ENCODE data around the gene SPDEF.
A peak's percentile ranks its signal among the peaks of the same experiment; 100 is the strongest.

Gene SPDEF

GRCh38 chr6:34544052-34544604, 12.0 kb downstream of the SPDEF start:
- DNase-seq: no peak

DNA sequence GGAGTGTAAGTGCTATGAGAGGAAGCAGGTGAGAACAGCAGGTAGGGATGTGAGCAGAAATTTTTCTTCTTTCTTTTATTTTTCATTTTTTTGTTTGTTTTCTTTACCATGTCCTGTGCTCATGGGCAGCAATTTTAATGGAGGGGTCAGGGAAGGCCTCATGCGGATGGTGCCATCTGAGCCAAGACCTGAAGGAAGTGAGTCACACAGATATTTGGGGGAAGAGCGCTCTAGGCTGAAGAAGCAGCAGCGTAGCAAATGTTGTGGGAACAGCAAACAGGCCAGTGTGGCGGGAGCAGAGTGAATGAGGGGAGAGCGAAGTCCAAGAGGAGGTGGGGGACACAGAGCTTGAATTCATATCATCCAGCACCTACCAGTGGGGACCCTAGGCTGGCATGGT, 12.7 kb downstream of the SPDEF start:
- no peak for DNase-seq

DNA sequence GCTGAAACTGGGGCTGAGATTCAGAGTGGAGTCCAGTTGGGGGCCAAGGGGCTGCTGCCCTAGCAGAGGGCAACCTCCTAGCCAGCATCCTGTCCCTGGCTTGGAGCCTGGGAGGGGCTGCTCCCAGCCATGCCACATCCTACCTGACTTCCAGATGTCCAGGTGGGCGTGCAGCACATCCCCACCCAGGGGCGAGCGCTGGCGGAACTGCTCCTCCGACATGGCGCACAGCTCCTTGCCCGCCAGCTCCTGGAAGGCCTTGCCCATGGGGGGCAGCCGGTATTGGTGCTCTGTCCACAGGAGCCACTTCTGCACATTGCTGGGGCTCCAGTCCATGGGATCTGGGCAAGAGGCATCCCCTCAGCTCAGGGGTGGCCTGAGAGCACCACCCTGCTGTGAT, 15.3 kb downstream of the SPDEF start:
- no peak for DNase-seq

- DNase-seq: no peak
Observed at GRCh38 chr6:34540222-34540621, 15.9 kb downstream of the SPDEF start.

- no peak for DNase-seq
Observed at GRCh38 chr6:34539181-34539580, 16.9 kb downstream of the SPDEF start.

- no peak for DNase-seq
Observed at GRCh38 chr6:34538581-34538980, 17.5 kb downstream of the SPDEF start.

- DNase-seq: no peak
Observed at GRCh38 chr6:34537922-34538550, 18.1 kb downstream of the SPDEF start.

DNA sequence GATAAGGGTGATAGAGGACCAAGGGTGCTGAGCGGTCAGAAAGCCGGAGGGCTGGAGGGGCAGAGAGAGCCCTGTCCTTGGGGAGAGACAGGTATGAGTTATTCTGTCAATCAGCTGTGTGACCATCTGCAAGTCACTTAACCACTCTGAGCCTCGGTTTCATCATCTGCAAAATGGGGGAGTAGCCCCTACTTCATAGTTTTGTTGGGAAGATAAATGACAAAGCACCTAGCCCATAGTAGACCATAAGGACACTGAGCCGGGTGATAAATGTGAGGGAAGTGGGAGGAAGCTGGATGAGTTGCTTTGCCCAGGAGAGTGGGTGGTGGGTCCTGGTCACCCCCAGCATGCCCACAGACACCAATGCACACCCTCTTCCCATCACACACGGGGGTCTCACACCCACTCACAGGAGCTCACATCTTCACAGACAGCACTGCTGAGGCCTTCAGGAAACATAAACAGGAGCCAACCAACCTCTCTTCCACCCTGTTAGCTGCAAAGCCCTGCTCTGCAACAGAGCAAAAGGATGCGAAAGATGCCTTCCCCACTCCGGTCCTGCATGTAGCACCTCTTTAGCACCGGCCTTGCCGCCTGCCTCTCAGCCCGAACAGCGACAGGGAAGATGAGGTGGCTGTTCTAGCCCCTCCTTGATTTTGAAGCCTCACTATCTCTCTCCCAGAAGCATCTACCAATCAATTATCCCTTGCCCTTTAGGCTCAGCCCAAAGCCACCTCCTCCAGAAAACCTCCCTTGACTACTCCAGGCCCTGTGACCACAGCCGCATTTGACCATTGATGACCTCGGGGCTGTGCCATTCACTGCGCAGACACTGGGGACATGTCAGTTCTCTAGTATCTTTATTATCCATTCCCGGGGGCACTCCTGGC, 18.9 kb downstream of the SPDEF start:
- no peak for DNase-seq

DNA sequence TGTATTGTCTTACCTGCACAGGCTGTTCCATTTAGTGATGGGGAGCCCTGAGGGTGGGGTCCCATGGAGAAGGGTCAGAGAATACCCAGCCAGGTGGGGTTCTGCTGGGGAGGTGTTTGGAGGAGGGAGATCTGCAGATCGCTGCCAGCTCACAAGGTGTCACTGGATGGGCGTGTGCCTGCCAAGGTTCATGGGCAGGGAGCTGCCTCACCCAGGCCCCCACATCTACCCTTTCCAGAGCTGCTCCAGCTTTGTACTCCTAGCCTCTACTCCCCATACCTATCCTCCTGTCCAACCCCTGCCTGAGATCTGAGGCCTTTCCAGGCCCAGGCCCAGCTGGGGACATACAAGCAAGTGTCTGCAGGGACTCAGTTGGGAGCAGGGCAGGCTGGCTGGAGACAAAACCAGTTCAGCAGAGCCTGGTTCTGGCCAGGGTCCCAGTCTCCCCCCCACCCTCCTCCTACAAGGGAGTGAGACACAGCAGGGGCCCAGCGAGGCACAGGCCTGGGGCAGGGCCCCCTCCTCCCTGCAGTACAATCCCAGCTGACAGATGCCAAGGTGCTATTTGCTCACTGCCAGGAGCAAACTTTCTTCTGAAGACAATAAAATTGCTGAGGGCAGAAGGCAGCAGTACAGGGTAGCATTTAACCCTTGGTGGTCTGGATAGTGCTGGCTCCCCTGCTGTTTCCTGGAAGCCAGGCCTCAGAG, 19.7 kb downstream of the SPDEF start:
- no peak for DNase-seq

DNA sequence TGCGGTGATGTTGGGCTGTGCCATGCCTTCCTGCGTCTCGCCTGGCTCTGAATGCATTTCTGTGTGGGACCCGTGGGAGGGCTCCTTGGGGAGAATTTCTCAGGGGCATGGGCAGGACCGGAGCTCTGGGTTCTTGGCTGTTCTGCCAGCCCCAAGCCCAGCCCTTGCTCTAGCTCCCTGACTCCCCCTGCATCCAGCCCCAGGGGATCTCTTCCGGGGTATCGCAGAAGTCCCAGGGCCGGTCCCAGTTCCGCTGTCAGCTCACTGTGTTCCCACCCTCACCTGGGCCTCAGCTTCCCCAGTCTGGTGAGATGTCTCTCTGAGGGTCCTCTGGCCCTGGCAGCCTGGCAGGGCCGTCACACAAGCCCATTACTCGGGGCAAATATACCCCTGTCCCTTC, 20.5 kb downstream of the SPDEF start:
- no peak for DNase-seq

GRCh38 chr6:34535199-34535598, 20.9 kb downstream of the SPDEF start:
- no peak for DNase-seq

DNA sequence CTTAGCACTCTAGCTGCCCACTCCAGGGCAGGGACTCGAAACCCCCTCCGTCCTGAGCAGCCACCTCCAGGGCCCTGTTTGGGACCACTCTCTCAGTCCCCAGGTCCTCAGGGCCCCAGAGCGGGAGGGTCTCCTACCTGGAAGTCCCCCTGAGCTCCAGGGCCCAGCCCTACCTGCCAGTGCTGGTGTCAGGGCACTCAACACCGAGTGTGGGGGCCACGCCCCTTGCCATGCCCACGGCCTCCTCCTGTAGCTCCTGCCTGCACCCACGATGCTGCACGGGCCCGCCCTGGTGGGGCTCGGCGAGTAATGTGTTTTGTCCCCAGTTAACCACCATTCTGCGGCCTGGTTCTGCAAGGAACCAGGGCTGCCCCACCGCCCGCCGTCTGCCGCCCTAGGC, 21.5 kb downstream of the SPDEF start:
- DNase-seq: no peak

GRCh38 chr6:34534146-34534545, 22.0 kb downstream of the SPDEF start:
- no peak for DNase-seq

- no peak for DNase-seq
Observed at GRCh38 chr6:34532230-34532629, 23.9 kb downstream of the SPDEF start.

DNA sequence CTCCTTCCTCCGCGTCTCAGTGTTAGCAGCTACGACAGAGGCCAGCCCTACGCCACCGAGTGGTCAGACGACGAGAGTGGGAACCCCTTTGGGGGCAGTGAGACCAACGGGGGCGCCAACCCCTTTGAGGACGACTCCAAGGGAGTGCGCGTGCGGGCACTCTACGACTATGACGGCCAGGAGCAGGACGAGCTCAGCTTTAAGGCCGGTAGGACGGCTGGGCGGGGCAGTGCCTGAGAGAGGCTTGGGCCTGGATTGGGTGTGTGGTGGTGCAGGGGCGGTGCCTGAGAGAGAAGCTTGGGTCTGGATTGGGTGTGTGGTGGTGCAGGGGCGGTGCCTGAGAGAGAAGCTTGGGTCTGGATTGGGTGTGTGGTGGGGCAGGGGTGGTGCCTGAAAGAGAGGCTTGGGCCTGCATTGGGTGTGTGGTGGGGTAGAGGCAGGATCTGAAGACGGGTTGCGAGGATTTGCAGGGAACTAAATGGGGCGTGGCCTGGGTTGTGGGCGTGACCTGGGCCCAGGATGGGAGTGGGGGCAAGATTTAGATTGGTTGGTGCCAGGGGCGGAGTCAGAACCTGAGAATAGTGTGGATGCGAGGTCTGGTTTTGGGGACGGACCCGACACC, 24.4 kb downstream of the SPDEF start:
- DNase-seq: peak in 3 of 5 donors; percentile 10 to 43 (median 23)

- no peak for DNase-seq
Observed at GRCh38 chr6:34530753-34531365, 25.3 kb downstream of the SPDEF start.

GRCh38 chr6:34529665-34530327, 26.3 kb downstream of the SPDEF start:
- no peak for DNase-seq

GRCh38 chr6:34528996-34529664, 27.0 kb downstream of the SPDEF start:
- DNase-seq: no peak

DNA sequence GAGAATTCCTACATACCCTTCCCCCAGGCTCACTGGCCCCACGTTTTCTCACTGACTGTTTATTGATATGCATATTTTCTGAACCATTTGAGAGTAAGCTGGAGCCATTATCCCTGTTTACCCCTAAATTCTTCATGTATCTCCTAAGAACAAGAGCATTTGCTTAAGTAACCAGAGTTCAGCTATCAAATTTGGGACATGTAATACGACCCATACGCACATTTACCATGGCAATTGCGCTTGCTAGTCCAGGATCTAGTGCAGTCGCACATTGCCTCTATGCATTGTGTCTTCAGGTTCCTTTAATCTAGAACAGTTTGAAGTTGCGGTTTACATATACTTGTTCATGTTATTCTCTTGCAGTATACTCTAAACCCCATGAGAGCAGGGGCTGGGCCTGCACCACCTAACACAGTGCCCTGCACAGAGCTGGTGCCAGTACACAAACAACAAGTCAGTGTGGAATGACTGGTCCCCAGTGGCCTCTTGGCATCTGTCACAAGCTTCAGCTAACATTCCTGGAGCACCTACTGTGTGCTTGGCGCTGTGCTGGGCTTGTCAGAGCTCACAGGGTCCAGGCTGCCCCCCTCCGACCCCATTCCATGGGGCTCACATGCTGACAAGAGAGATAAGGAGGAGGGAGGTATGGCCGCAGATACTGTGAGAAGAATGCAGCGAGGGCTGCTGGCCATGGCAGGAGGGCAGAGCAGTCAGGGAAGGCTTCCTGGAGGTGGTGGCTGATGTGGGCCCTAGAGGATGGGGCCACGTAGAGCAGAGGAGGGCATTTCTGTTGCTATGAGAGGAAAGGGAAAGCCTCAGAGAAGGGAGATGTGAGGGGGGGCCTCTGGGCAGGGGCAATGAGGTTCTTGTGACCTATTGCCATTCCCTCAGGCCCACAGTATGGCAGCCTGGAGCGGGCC, 28.1 kb downstream of the SPDEF start:
- no peak for DNase-seq

Measured in T-helper 1 cell (primary cell).